GM10266 (cell line): ENCODE results near the gene DOK7.

Source experiments
- DNase-seq: peaks from one replicate; pipeline ENCODE4 v3.0.0; 2012; ENCODE audit errors: extremely low spot score
- TF ChIP-seq, protein P1 (sequence below): IDR thresholded peaks from 2 replicates; pipeline ENCODE4 v1.5.1; 2012; ENCODE audit warnings: mild to moderate bottlenecking, low read depth; ENCODE audit not compliant: control insufficient read depth, insufficient read depth; ENCODE audit errors: missing control alignments

DOK7 gene

DNA sequence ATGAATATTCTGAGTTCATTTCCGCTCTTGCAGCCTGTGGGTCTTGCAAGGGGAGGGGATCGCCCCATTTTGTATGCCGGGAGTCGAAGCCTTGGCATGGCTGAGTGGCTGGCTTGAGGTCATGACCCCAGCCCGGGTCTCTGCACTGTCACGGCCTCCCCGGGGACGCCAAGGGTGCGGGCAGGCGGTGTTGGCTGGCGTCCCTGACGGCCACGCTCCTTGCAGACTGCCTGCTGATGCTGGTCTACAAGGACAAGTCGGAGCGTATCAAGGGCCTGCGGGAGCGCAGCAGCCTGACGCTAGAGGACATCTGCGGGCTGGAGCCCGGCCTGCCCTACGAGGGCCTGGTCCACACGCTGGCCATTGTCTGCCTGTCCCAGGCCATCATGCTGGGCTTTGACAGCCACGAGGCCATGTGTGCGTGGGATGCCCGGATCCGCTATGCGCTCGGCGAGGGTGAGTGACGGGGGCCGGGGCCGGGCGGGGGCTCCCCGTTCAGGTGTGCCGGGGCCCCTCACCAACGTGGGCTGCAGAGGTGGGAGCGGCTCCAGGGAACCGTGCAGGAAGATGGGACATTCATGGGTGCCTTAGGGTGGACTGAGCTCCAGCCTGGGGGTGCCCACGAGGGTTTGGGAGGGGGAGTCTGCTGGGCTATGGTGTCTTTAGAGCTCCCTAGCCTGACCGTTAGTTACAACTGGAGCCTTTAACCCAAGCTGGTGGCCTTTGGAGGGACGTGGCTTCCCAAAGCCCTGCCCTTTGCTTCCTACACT lies 10.3 kb downstream of the DOK7 start:
- no peak for DNase-seq
- TF ChIP-seq, protein P1, sequence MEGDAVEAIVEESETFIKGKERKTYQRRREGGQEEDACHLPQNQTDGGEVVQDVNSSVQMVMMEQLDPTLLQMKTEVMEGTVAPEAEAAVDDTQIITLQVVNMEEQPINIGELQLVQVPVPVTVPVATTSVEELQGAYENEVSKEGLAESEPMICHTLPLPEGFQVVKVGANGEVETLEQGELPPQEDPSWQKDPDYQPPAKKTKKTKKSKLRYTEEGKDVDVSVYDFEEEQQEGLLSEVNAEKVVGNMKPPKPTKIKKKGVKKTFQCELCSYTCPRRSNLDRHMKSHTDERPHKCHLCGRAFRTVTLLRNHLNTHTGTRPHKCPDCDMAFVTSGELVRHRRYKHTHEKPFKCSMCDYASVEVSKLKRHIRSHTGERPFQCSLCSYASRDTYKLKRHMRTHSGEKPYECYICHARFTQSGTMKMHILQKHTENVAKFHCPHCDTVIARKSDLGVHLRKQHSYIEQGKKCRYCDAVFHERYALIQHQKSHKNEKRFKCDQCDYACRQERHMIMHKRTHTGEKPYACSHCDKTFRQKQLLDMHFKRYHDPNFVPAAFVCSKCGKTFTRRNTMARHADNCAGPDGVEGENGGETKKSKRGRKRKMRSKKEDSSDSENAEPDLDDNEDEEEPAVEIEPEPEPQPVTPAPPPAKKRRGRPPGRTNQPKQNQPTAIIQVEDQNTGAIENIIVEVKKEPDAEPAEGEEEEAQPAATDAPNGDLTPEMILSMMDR = no peak

DNA sequence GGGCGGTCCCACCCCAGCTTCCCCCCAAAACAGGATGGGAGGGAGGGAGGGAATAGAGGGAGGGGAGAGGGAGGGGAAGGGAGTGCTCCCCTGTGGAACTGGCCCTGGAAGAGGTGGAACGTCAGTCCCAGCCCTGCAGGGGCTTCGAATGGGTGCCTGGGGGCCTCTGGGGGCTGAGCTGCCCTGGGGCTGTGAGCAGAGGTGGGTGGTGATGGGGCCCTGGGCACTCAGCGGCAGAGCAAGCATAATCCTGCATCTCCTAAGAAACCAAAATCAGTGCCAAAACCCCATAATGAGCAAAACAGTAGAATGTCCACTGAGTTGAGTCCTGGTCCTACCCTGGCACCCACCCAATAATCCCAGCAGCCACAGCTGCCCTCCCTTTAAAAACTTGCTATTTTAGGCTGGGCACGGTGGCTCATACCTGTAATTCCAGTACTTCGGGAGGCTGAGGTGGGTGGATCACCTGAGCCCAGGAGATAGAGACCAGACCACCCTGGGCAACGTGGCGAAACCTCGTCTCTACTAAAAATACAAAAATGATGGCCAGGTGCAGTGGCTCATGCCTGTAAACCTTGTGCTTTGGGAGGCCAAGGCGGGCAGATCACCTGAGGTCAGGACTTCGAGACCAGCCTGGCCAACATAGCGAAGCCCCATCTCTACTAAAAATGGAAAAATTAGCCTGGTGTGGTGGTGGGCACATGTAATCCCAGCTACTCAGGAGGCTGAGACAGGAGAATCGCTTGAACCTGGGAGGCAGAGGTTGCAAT lies 11.1 kb downstream of the DOK7 start:
- TF ChIP-seq, protein P1 = no peak
- DNase-seq = no peak

DNA sequence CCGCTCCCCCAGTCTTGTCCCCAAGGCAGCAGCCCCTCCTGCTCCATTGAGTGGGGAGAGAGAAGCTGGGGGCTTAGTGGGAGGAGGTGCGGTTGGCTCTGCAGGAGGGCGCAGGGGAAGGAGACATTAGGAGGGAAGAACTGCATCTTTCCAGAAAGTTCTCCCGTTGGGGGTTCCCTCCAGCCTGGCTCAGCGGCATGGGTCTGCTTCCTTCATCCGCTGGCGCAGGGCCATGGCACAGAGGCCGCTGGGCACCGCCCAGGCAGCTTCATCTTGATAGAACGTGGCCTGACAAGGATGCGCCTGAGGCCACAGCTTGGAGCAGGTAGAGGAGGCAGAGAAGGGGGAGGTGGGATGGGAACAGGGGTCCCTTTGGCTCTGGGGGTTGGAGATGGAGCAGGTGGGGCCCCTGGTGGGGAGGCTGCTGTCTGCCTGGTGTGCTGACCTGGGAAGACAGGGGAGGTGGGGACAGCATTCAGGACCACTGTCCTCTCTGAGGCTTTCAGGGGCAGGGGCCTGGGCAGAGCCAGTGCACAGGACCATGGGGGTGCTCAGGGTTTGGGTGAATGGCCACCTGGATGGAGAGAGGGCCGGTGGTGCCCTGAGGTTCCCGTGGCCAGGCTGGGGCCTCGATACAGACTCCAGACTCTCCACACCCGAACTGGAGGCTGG lies 12.1 kb downstream of the DOK7 start:
- DNase-seq = no peak
- TF ChIP-seq, protein P1 = no peak

DNA sequence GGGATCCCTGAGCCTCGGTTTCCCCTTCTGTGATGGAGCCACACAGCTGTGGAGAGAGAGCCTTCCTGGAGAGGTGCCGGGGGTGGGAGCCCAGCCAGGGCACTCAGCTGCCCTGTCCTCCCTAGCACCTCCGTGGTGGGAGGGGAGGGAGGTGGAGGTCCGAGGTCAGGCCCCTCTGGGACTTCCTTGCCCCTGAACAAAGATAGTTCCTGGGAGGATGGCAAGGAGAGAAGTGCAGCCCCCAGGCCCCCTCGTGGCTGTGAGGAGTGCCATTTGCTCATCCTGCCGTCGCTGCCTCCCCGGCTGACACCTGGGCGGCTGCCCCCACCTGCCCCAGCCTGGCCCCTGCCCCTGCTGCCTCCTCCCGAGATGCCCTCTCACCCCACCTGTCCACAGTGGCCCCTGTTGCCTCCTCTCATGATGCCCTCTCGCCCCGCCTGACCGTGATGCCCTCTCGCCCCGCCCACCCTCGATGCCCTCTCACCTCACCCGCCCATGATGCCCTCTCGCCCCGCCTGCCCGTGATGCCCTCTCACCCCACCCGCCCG lies 12.7 kb downstream of the DOK7 start:
- TF ChIP-seq, protein P1 = no peak
- no peak for DNase-seq

DNA sequence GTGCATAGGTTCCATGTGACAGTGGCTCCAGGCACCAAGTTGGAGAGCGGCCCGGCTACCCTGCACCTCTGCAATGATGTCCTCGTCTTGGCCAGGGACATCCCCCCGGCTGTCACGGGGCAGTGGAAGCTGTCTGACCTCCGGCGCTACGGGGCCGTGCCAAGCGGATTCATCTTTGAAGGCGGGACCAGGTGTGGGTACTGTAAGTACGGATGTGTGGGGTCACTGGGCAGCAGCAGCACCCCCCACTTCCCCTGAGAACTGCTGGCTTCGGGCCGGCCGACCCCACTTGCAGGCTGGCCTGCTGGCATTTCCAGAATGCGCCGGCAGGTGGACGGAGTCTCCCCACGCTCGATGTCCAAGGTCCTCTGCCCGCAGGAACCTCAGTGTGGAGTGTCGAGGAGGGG lies 13.2 kb downstream of the DOK7 start:
- TF ChIP-seq, protein P1 = no peak
- no peak for DNase-seq

DNA sequence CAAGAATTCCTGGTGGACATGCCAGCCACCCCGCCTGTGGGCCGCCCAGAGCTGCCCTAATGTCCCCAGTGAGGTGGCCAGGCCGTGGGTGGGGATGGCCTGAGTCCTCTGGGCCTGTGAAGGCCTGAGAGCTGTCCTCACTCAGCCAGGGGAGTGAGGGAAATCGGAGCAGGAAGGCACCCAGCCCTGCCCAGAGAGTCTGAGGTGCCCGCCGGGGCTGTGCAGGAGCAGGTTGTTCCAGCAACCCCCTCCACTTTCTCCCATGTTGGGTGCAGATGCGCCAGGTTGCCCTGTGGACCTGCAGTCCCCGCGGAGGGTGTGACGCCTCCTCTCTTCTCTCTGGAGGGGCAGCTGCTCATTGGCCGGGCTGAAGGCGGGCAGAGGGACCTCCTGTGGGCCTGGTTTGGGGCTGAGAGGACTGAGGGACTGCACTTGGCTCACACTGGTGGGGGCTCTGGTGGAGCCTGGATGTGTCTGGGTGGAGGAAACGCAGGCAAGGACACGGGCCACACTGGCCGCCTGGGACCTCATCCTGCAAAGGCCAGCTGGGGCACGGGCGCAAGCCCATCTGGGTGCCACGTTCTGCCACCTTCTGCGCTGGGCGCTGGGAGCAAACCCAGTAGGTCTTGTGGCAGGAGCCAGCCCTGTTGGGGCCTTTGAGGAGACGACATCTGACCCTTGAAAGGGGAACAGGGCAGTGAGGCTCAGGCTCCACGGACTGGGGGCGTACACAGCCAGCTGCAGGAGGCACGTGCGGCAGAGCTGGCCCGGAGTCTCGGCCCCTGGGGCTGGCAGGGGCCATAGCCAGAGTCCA lies 14.0 kb downstream of the DOK7 start:
- DNase-seq = no peak
- TF ChIP-seq, protein P1 = no peak
